ENCODE results near the gene TMEM97.

TMEM97 gene

GRCh38 chr17:28317099-28317965 lies 1.7 kb upstream of the TMEM97 start:
- DNase-seq = no peak

- no peak for DNase-seq
Observed at GRCh38 chr17:28317966-28318758, 838 bp upstream of the TMEM97 start.

GRCh38 chr17:28319598-28319935 lies 567 bp downstream of the TMEM97 start:
- no peak for DNase-seq

GRCh38 chr17:28320215-28321061 lies 1.4 kb downstream of the TMEM97 start:
- no peak for DNase-seq

- DNase-seq = no peak
Observed at GRCh38 chr17:28324267-28324745, 5.3 kb downstream of the TMEM97 start.

- no peak for DNase-seq
Observed at GRCh38 chr17:28324781-28325180, 5.8 kb downstream of the TMEM97 start.

GRCh38 chr17:28325211-28325610 lies 6.2 kb downstream of the TMEM97 start:
- no peak for DNase-seq

- no peak for DNase-seq
Observed at GRCh38 chr17:28326114-28326513, 7.1 kb downstream of the TMEM97 start.

GRCh38 chr17:28327031-28327607 lies 8.1 kb downstream of the TMEM97 start:
- DNase-seq = no peak

GRCh38 chr17:28327709-28328108 lies 8.7 kb downstream of the TMEM97 start:
- DNase-seq = no peak

- no peak for DNase-seq
Observed at GRCh38 chr17:28328325-28328724, 9.3 kb downstream of the TMEM97 start.

GRCh38 chr17:28330671-28331070 lies 11.7 kb downstream of the TMEM97 start:
- no peak for DNase-seq

- DNase-seq = no peak
Observed at GRCh38 chr17:28331891-28332420, 13.0 kb downstream of the TMEM97 start.

GRCh38 chr17:28333083-28333746 lies 14.2 kb downstream of the TMEM97 start:
- no peak for DNase-seq

GRCh38 chr17:28334171-28334570 lies 15.2 kb downstream of the TMEM97 start:
- DNase-seq = no peak

- no peak for DNase-seq
Observed at GRCh38 chr17:28334666-28335200, 15.7 kb downstream of the TMEM97 start.

- DNase-seq = peak; percentile 99
Observed at GRCh38 chr17:28335201-28335958, 16.4 kb downstream of the TMEM97 start, which contains the start of the genes IFT20 and TNFAIP1. TSS of gene IFT20 (minus strand) at chr17:28335472. CDS start at chr17:28331985, 3,487 bp downstream. TSS of gene TNFAIP1 (plus strand) at chr17:28335761. CDS start at chr17:28339522, 3,761 bp downstream.

GRCh38 chr17:28335959-28336871 lies 17.2 kb downstream of the TMEM97 start:
- peak; percentile 7 for DNase-seq

GRCh38 chr17:28338056-28338768 lies 19.2 kb downstream of the TMEM97 start:
- DNase-seq = no peak
